Chondrocyte (in vitro differentiated cells): ENCODE measurements around the gene RBM19. TPM values are rescaled to one million over a fixed set of nuclear protein-coding genes. Genes with fewer than 3 reads are reported as not detected.

Experiments
- DNase-seq: peaks from one replicate; pipeline ENCODE4 v3.0.0; 2021; ENCODE audit warnings: mixed read lengths, low spot score
- H3K27ac Mint-ChIP-seq: one replicate; pipeline ENCODE4 v1.8.0; 2021; ENCODE audit warnings: mild to moderate bottlenecking, moderate library complexity, mixed read lengths; ENCODE audit not compliant: unreplicated experiment
- H3K27me3 Mint-ChIP-seq: 2 replicates; pipeline ENCODE4 v1.8.0; 2021; ENCODE audit warnings: low read depth, mixed read lengths
- H3K36me3 Mint-ChIP-seq: 2 replicates; pipeline ENCODE4 v1.8.0; 2021; ENCODE audit warnings: low read depth, mixed read lengths
- H3K4me1 Mint-ChIP-seq: 2 replicates; pipeline ENCODE4 v1.8.0; 2021; ENCODE audit warnings: low read depth, mild to moderate bottlenecking, mixed read lengths
- H3K4me3 Mint-ChIP-seq: one replicate; pipeline ENCODE4 v1.8.0; 2021; ENCODE audit warnings: mild to moderate bottlenecking, moderate library complexity, mixed read lengths; ENCODE audit not compliant: unreplicated experiment
- H3K9me3 Mint-ChIP-seq: 2 replicates; pipeline ENCODE4 v1.8.0; 2021; ENCODE audit warnings: low read depth, mixed read lengths
- CTCF ChIP-seq: fragments of 200-600 bp; sonication (generic); IDR thresholded peaks from 2 replicates; pipeline ENCODE4 v1.5.0; 2021; ENCODE audit warnings: antibody characterized with exemption, mild to moderate bottlenecking, moderate library complexity
- total RNA-seq: library from RNA; stranded (reverse); gene quantifications from 3 replicates; pipeline ENCODE4 v1.2.1, GENCODE V29; 2021

Gene RBM19
- total RNA-seq, 1 donor from 2014 or later: 16.2 TPM

- Mint-ChIP-seq H3K36me3 (peaks cover 23% of the 10 kb centered on the region), H3K4me3 (no peak overlapping the region), H3K9me3 (no peaks in the 10 kb centered on the region), H3K4me1 (peaks cover 6% of the 10 kb centered on the region), H3K27ac (no peak overlapping the region), H3K27me3 (no peaks in the 10 kb centered on the region)
- DNase-seq: no peak
- TF ChIP-seq CTCF: no peak
Observed at GRCh38 chr12:113932381-113933196, 33.5 kb downstream of the RBM19 start.

- no peak for DNase-seq
- Mint-ChIP-seq H3K36me3 (peaks cover 25% of the 10 kb centered on the region), H3K27ac (no peak overlapping the region), H3K9me3 (no peaks in the 10 kb centered on the region), H3K4me1 (peaks cover 6% of the 10 kb centered on the region), H3K27me3 (no peaks in the 10 kb centered on the region), H3K4me3 (no peak overlapping the region)
- no peak for TF ChIP-seq CTCF
Observed at GRCh38 chr12:113931517-113931916, 34.6 kb downstream of the RBM19 start.

- peaks cover 6% of the 10 kb centered on the region for H3K4me1 Mint-ChIP-seq
- H3K36me3 Mint-ChIP-seq: peaks cover 28% of the 10 kb centered on the region
- H3K9me3 Mint-ChIP-seq: no peaks in the 10 kb centered on the region
- H3K27ac Mint-ChIP-seq: no peak overlapping the region
- H3K4me3 Mint-ChIP-seq: no peak overlapping the region
- TF ChIP-seq CTCF: no peak
- peak; percentile 65 for DNase-seq
- no peaks in the 10 kb centered on the region for H3K27me3 Mint-ChIP-seq
Observed at GRCh38 chr12:113930249-113930648, 35.9 kb downstream of the RBM19 start.

- H3K27me3 Mint-ChIP-seq: no peaks in the 10 kb centered on the region
- no peak overlapping the region for H3K27ac Mint-ChIP-seq
- no peak overlapping the region for H3K4me3 Mint-ChIP-seq
- H3K4me1 Mint-ChIP-seq: peaks cover 6% of the 10 kb centered on the region
- no peak for TF ChIP-seq CTCF
- DNase-seq: peak; percentile 12
- peaks cover 23% of the 10 kb centered on the region for H3K36me3 Mint-ChIP-seq
- no peaks in the 10 kb centered on the region for H3K9me3 Mint-ChIP-seq
Observed at GRCh38 chr12:113929312-113929989, 36.7 kb downstream of the RBM19 start.

- Mint-ChIP-seq H3K4me1 (no peaks in the 10 kb centered on the region), H3K36me3 (peaks cover 29% of the 10 kb centered on the region), H3K27me3 (no peaks in the 10 kb centered on the region), H3K4me3 (no peak overlapping the region), H3K27ac (no peak overlapping the region), H3K9me3 (no peaks in the 10 kb centered on the region)
- DNase-seq: no peak
- no peak for TF ChIP-seq CTCF
Observed at GRCh38 chr12:113926788-113927187, 39.3 kb downstream of the RBM19 start.
